Neural progenitor cell (in vitro differentiated cells): Measurements from ENCODE around the gene FOXD4L3. TPM values are rescaled to one million over a fixed set of nuclear protein-coding genes. Genes with fewer than 3 reads are reported as not detected.
"Not testable (repeated sequence)": the region's sequence is repeated elsewhere in the genome, so short reads cannot be mapped to it uniquely, and the experiment has no call there.

Source experiments
- DNase-seq: peaks from one replicate; pipeline ENCODE4 v3.0.0-alpha.2; 2016; ENCODE audit warnings: low spot score
- H2AFZ ChIP-seq: fragments of 200-600 bp; sonication (generic); replicated peaks from 2 replicates; pipeline ENCODE4 v1.6.1; 2016; ENCODE audit warnings: antibody characterized with exemption
- H3F3A ChIP-seq: fragments of 200-600 bp; sonication (generic); 2 replicates; pipeline ENCODE4 v1.6.1; 2016; ENCODE audit warnings: antibody characterized with exemption, low read depth
- H3K27ac ChIP-seq: fragments of 200-600 bp; sonication (generic); 2 replicates; pipeline ENCODE4 v1.5.1; 2016; ENCODE audit warnings: mild to moderate bottlenecking
- H3K27me3 ChIP-seq: fragments of 200-600 bp; sonication (generic); 2 replicates; pipeline ENCODE4 v1.6.1; 2016; ENCODE audit warnings: mild to moderate bottlenecking, moderate library complexity
- H3K36me3 ChIP-seq: fragments of 200-600 bp; sonication (generic); 2 replicates; pipeline ENCODE4 v1.5.1; 2016
- H3K4me1 ChIP-seq: fragments of 200-600 bp; sonication (generic); 2 replicates; pipeline ENCODE4 v1.6.1; 2016; ENCODE audit warnings: mixed run types
- H3K4me2 ChIP-seq: fragments of 200-600 bp; sonication (generic); 2 replicates; pipeline ENCODE4 v1.6.1; 2016
- H3K4me3 ChIP-seq: fragments of 200-600 bp; sonication (generic); 2 replicates; pipeline ENCODE4 v1.5.1; 2016
- H3K79me2 ChIP-seq: fragments of 200-600 bp; sonication (generic); 2 replicates; pipeline ENCODE4 v1.6.1; 2016; ENCODE audit warnings: low read depth
- H3K9ac ChIP-seq: fragments of 200-600 bp; sonication (generic); 2 replicates; pipeline ENCODE4 v1.6.1; 2016
- H3K9me3 ChIP-seq: fragments of 200-600 bp; sonication (generic); 2 replicates; pipeline ENCODE4 v1.5.1; 2016; ENCODE audit warnings: low read depth
- H4K20me1 ChIP-seq: fragments of 200-600 bp; sonication (generic); 2 replicates; pipeline ENCODE4 v1.6.1; 2016; ENCODE audit warnings: low read depth
- H3K27ac Mint-ChIP-seq: 3 replicates; pipeline ENCODE4 v1.8.0; 2021; ENCODE audit warnings: mixed read lengths
- H3K27me3 Mint-ChIP-seq: 2 replicates; pipeline ENCODE4 v1.8.0; 2022; ENCODE audit warnings: low read depth, mild to moderate bottlenecking, inconsistent platforms, moderate library complexity, mixed read lengths; ENCODE audit not compliant: insufficient read depth
- H3K36me3 Mint-ChIP-seq: 3 replicates; pipeline ENCODE4 v1.8.0; 2021; ENCODE audit warnings: mixed read lengths
- H3K4me1 Mint-ChIP-seq: 3 replicates; pipeline ENCODE4 v1.8.0; 2021; ENCODE audit warnings: mixed read lengths
- H3K4me3 Mint-ChIP-seq: 3 replicates; pipeline ENCODE4 v1.8.0; 2021; ENCODE audit warnings: mild to moderate bottlenecking, moderate library complexity, mixed read lengths
- H3K9me3 Mint-ChIP-seq: 3 replicates; pipeline ENCODE4 v1.8.0; 2020; ENCODE audit warnings: mixed read lengths
- total RNA-seq: library from RNA; depleted of rRNA; stranded (reverse); fragments of >200 nt; gene quantifications from 2 replicates; pipeline ENCODE4 v1.2.3, GENCODE V29; 2015; ENCODE audit warnings: low replicate concordance

Gene FOXD4L3
- total RNA-seq, 1 donor from 2014 or later, result not detected

DNA sequence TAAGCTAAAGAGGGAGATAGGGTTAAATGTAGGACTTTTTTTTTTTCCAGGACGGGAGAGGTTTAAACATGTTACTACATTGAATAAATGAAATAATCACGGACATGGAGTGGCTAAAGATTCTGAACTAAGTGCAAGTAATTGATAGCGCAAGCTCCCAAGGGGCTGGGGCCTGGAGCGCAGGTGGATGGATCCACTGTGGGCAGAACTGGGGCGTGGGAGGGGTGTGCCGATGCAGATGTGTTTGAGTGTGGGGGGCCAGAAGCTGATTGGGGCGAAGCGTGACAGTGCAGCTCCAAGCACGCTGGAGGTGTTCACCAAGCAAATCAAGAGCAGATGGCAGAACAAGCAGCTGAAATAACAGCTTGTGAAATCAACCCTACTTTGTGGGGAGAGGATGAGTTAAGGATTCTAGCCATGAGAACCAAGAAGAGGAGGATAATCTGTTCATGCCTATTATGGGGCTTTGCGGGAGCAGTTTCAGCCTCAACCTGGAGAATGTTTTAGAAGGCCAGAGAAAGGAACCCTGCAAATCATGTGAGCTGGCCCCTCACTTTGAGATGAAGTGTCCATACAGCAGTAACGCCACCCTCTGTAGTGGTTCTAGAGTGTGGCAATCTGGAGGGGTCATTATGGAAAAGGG lies 28.0 kb downstream of the FOXD4L3 start:
- not testable (repeated sequence) for H3K27ac Mint-ChIP-seq, H3K4me1 Mint-ChIP-seq, DNase-seq, H3K36me3 Mint-ChIP-seq, H3K9ac ChIP-seq, H3K36me3 ChIP-seq, H3F3A ChIP-seq, H3K27ac ChIP-seq, H3K79me2 ChIP-seq, H3K9me3 ChIP-seq, H3K4me1 ChIP-seq, H4K20me1 ChIP-seq, H3K27me3 Mint-ChIP-seq, H3K4me3 Mint-ChIP-seq, H2AFZ ChIP-seq, H3K9me3 Mint-ChIP-seq, H3K4me2 ChIP-seq, H3K4me3 ChIP-seq
- H3K27me3 ChIP-seq, result peaks cover 12% of the 10 kb centered on the region

DNA sequence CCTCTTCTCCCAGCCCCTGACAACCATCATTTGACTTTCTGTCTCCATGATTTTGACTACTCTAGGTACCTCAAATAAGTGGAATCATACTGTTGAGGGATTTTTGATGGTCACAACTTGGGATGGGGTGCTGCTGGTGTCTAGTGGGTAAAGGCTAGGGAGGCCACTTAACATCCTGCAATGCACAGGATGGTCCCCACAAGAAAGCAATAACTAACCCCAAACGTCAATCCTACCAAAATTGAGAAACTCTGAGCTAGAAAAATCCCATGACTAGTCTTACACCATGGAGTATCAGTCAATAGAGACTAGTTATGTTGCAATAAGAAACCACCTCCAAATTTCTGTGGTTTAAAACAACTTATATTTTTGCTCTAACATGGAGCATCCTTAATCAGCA lies 29.5 kb downstream of the FOXD4L3 start:
- H3K9me3 Mint-ChIP-seq, H2AFZ ChIP-seq, H3K36me3 Mint-ChIP-seq, H3K4me1 ChIP-seq, H3K36me3 ChIP-seq, H3K4me1 Mint-ChIP-seq, DNase-seq, H3K4me3 ChIP-seq, H4K20me1 ChIP-seq, H3K27ac Mint-ChIP-seq, H3K27me3 Mint-ChIP-seq, H3K27ac ChIP-seq, H3K4me3 Mint-ChIP-seq, H3K4me2 ChIP-seq, H3F3A ChIP-seq, H3K9ac ChIP-seq, H3K79me2 ChIP-seq, H3K9me3 ChIP-seq: not testable (repeated sequence)
- H3K27me3 ChIP-seq, result peaks cover 12% of the 10 kb centered on the region

DNA sequence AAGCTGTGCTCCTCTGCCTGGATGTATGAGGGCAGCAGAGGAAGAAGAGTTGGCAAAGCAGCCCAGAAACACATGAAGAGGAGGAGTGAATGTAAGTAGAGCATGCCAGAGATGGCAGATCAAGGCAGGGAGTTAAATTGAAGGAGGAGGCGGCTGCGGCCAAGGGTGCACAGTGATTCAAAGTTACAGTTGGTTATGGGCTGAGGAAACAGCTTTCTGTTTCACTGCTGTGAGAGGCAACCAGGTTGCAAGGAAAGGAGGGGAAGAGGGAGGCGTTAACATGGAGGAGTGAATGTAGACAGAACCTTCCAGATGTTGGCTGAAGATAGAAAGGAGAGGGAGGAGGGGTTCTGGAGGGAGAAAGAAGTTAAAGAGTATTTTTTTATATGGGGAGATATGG lies 33.3 kb downstream of the FOXD4L3 start:
- H3K4me1 Mint-ChIP-seq, H3K27me3 Mint-ChIP-seq, H3K4me3 ChIP-seq, H3K79me2 ChIP-seq, H2AFZ ChIP-seq, H3K9me3 ChIP-seq, H3K27ac ChIP-seq, H3K36me3 Mint-ChIP-seq, H3K4me1 ChIP-seq, H3K36me3 ChIP-seq, H3K4me2 ChIP-seq, H4K20me1 ChIP-seq, H3F3A ChIP-seq, H3K27ac Mint-ChIP-seq, DNase-seq, H3K9ac ChIP-seq, H3K4me3 Mint-ChIP-seq, H3K9me3 Mint-ChIP-seq: not testable (repeated sequence)
- H3K27me3 ChIP-seq, result peaks cover 20% of the 10 kb centered on the region

DNA sequence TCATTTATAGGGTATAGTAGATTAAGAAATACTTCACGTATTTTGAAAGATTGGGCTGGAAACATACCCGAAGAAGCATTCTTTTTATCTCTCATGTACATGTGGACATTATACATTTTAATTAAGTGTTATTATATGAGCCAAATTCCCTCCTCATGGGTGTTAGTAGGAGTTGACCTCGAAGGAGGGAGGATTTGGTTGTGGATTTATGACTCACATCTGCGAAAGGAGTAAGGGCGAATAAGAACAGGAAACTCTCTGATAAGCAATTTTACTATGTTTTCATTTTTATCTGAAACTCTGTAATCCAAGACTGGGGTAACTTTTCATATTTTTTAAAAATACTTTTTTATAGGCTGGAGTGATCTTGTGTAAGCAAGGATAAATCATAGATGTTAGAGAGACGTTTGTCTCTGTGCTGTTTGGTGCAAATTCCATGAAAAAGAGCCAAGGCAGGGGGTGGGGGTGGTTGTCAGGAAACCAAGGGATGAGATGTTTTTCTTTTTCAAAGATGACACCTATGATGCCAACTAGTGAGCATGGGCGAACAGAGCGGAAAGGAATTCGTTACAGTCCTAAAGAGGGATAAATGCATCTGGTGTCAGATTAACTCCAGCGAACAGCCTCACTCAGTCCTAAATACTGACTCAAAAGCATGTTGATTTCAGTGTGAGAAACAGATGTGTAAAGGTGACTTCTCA lies 34.1 kb downstream of the FOXD4L3 start:
- not testable (repeated sequence) for H3K4me2 ChIP-seq, H4K20me1 ChIP-seq, H3K9ac ChIP-seq, H2AFZ ChIP-seq, DNase-seq, H3F3A ChIP-seq, H3K36me3 Mint-ChIP-seq, H3K27ac Mint-ChIP-seq, H3K9me3 Mint-ChIP-seq, H3K4me3 Mint-ChIP-seq, H3K4me1 Mint-ChIP-seq, H3K27ac ChIP-seq, H3K79me2 ChIP-seq, H3K9me3 ChIP-seq, H3K36me3 ChIP-seq, H3K4me1 ChIP-seq, H3K27me3 Mint-ChIP-seq, H3K4me3 ChIP-seq
- H3K27me3 ChIP-seq, result peaks cover 25% of the 10 kb centered on the region

DNA sequence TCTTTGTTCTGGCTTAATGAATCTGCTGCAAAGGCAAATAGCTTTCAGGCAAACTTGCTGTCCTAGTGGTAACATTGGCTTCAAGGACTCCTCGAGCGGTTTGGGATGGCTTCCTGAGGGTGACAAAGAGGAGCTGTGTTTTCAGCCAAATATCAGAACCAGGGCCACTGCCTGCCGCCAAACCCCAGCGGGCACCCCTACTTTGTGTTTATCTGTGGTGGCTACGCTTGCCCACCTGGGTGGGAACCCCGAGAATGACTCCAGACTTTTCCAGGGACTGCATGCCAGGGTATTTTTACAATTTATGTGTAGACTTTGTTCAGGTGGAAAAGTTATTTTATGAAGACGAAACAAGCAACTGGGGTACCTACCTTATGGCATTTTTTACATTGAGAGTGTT lies 35.3 kb downstream of the FOXD4L3 start:
- not testable (repeated sequence) for H3K4me1 Mint-ChIP-seq, H3K27ac Mint-ChIP-seq, H4K20me1 ChIP-seq, H3K9ac ChIP-seq, H3K27ac ChIP-seq, H3K4me1 ChIP-seq, H3K4me2 ChIP-seq, H3K4me3 ChIP-seq, H3K79me2 ChIP-seq, H2AFZ ChIP-seq, DNase-seq, H3K36me3 ChIP-seq, H3K4me3 Mint-ChIP-seq, H3F3A ChIP-seq, H3K9me3 Mint-ChIP-seq, H3K36me3 Mint-ChIP-seq, H3K27me3 Mint-ChIP-seq, H3K9me3 ChIP-seq
- peaks cover 26% of the 10 kb centered on the region for H3K27me3 ChIP-seq
